GM21360 (cell line): ENCODE data around the gene PTPN9.
"Not testable (repeated sequence)": the region's sequence is repeated elsewhere in the genome, so short reads cannot be mapped to it uniquely, and the experiment has no call there.

Experiments used
- ATAC-seq: cut with Tn5 transposase; IDR thresholded peaks from one replicate; pipeline ENCODE4 v1.9.1; 2021; ENCODE audit warnings: mild to moderate bottlenecking, moderate library complexity; ENCODE audit not compliant: unreplicated experiment

The PTPN9 gene

GRCh38 chr15:75578948-75579920 is at the start of gene PTPN9:
Gene PTPN9, minus strand, starts transcription at chr15:75579315. Its CDS starts 539 bp downstream, at chr15:75578776.
- ATAC-seq, result peak; percentile 49

GRCh38 chr15:75625542-75626347 is 46.6 kb upstream of the PTPN9 start, which contains the start of gene SNUPN:
Gene SNUPN, minus strand, starts transcription at chr15:75625725. Its CDS starts 4,674 bp downstream, at chr15:75621051.
- peak; percentile 78 for ATAC-seq

GRCh38 chr15:75622505-75622904 is 43.4 kb upstream of the PTPN9 start:
- ATAC-seq, result no peak

- ATAC-seq, result no peak
Measured at GRCh38 chr15:75620841-75621391, 41.8 kb upstream of the PTPN9 start.

- ATAC-seq, result no peak
Measured at GRCh38 chr15:75620058-75620820, 41.1 kb upstream of the PTPN9 start.

GRCh38 chr15:75616766-75617165 is 37.7 kb upstream of the PTPN9 start:
- no peak for ATAC-seq

GRCh38 chr15:75606711-75607699 is 27.9 kb upstream of the PTPN9 start:
- no peak for ATAC-seq

GRCh38 chr15:75606026-75606425 is 26.9 kb upstream of the PTPN9 start:
- ATAC-seq, result no peak

- ATAC-seq, result no peak
Measured at GRCh38 chr15:75599401-75599800, 20.3 kb upstream of the PTPN9 start.

- ATAC-seq, result no peak
Measured at GRCh38 chr15:75598361-75598760, 19.2 kb upstream of the PTPN9 start.

GRCh38 chr15:75597667-75598341 is 18.7 kb upstream of the PTPN9 start:
- ATAC-seq, result no peak

- no peak for ATAC-seq
Measured at GRCh38 chr15:75596703-75597345, 17.7 kb upstream of the PTPN9 start.

GRCh38 chr15:75594276-75594675 is 15.2 kb upstream of the PTPN9 start:
- no peak for ATAC-seq

GRCh38 chr15:75591655-75592364 is 12.7 kb upstream of the PTPN9 start:
- no peak for ATAC-seq

GRCh38 chr15:75590239-75590638 is 11.1 kb upstream of the PTPN9 start:
- ATAC-seq, result no peak

GRCh38 chr15:75589071-75589470 is 10.0 kb upstream of the PTPN9 start:
- no peak for ATAC-seq

- not testable (repeated sequence) for ATAC-seq
Measured at GRCh38 chr15:75586422-75586821, 7.3 kb upstream of the PTPN9 start.

- no peak for ATAC-seq
Measured at GRCh38 chr15:75584121-75584520, 5.0 kb upstream of the PTPN9 start.
